ENCODE measurements around the gene NCR2.

DNA sequence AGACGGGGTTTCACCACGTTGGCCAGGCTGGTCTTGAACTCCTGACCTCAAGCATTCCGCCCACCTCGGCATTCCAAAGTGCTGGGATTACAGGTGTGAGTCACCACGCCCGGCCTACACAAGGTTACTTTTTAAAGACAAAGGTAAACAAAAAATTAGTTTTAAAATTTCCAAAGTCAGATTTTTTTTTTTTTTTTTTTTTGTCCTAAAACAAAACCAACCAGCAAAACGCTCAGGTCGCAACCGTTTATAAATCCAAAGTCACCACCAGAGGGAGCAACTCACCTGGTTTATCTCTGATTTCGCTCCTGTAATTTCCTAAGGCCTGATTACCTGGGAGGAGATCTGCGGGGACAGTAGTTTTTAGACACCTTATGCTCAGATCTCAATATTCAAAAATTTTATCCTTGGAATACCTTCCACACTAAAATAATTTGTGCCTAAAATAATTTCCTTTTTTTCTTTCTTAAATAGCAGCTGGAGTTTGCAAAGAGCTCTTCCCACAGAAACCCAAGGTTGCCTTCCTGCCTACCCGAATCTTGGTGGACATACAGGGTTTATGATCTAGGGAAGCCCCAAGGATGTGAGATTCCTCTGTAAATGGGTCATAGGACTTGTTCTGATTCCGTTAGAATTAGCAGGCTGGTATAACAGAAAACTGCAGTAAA lies 29.1 kb upstream of the NCR2 start:
- TF ChIP-seq, protein P1, sequence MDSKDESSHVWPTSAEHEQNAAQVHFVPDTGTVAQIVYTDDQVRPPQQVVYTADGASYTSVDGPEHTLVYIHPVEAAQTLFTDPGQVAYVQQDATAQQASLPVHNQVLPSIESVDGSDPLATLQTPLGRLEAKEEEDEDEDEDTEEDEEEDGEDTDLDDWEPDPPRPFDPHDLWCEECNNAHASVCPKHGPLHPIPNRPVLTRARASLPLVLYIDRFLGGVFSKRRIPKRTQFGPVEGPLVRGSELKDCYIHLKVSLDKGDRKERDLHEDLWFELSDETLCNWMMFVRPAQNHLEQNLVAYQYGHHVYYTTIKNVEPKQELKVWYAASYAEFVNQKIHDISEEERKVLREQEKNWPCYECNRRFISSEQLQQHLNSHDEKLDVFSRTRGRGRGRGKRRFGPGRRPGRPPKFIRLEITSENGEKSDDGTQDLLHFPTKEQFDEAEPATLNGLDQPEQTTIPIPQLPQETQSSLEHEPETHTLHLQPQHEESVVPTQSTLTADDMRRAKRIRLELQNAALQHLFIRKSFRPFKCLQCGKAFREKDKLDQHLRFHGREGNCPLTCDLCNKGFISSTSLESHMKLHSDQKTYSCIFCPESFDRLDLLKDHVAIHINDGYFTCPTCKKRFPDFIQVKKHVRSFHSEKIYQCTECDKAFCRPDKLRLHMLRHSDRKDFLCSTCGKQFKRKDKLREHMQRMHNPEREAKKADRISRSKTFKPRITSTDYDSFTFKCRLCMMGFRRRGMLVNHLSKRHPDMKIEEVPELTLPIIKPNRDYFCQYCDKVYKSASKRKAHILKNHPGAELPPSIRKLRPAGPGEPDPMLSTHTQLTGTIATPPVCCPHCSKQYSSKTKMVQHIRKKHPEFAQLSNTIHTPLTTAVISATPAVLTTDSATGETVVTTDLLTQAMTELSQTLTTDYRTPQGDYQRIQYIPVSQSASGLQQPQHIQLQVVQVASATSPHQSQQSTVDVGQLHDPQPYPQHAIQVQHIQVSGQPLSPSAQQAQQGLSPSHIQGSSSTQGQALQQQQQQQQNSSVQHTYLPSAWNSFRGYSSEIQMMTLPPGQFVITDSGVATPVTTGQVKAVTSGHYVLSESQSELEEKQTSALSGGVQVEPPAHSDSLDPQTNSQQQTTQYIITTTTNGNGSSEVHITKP (tag by site-specific recombination; IDR thresholded peaks at IDR 0.05), result no peak
- TF ChIP-seq YY1 (tag by site-specific recombination; IDR thresholded peaks at IDR 0.05) (no peak), ZNF274 (IDR thresholded peaks at IDR 0.05; ENCODE audit: low read length) (no peak), ZNF274 (tag by site-specific recombination; IDR thresholded peaks at IDR 0.05; ENCODE audit: borderline replicate concordance) (no peak), ZFP41 (tag by site-specific recombination; IDR thresholded peaks at IDR 0.05; ENCODE audit: borderline replicate concordance) (no peak), ZNF521 (tag by site-specific recombination; IDR thresholded peaks at IDR 0.05) (no peak), ZNF366 (tag by site-specific recombination; conservative IDR thresholded peaks at IDR 0.05) (no peak), ZNF112 (tag by site-specific recombination; IDR thresholded peaks at IDR 0.05) (no peak), ZFP3 (tag by site-specific recombination; IDR thresholded peaks at IDR 0.05; ENCODE audit: low read depth) (no peak), ZNF791 (tag by site-specific recombination; IDR thresholded peaks at IDR 0.05) (no peak)
- TF ChIP-seq, protein P2, sequence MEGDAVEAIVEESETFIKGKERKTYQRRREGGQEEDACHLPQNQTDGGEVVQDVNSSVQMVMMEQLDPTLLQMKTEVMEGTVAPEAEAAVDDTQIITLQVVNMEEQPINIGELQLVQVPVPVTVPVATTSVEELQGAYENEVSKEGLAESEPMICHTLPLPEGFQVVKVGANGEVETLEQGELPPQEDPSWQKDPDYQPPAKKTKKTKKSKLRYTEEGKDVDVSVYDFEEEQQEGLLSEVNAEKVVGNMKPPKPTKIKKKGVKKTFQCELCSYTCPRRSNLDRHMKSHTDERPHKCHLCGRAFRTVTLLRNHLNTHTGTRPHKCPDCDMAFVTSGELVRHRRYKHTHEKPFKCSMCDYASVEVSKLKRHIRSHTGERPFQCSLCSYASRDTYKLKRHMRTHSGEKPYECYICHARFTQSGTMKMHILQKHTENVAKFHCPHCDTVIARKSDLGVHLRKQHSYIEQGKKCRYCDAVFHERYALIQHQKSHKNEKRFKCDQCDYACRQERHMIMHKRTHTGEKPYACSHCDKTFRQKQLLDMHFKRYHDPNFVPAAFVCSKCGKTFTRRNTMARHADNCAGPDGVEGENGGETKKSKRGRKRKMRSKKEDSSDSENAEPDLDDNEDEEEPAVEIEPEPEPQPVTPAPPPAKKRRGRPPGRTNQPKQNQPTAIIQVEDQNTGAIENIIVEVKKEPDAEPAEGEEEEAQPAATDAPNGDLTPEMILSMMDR (tag by site-specific recombination; IDR thresholded peaks at IDR 0.05), result no peak

Data from HEK293 (cell line).